BLaER1 (cell line): Measurements from ENCODE around the gene COL1A1.

Source experiments
- H3K27ac ChIP-seq: shearing (Covaris generic); formaldehyde crosslinking; 2 replicates; pipeline ENCODE4 v1.8.1; 2022
- H3K27me3 ChIP-seq: shearing (Covaris generic); formaldehyde crosslinking; 2 replicates; pipeline ENCODE4 v1.8.1; 2022
- H3K36me3 ChIP-seq: shearing (Covaris generic); formaldehyde crosslinking; 2 replicates; pipeline ENCODE4 v1.8.1; 2022
- H3K4me1 ChIP-seq: shearing (Covaris generic); formaldehyde crosslinking; 2 replicates; pipeline ENCODE4 v1.8.1; 2022
- H3K4me2 ChIP-seq: shearing (Covaris generic); formaldehyde crosslinking; 2 replicates; pipeline ENCODE4 v1.8.1; 2022
- H3K4me3 ChIP-seq: shearing (Covaris generic); formaldehyde crosslinking; 2 replicates; pipeline ENCODE4 v1.8.1; 2022
- H3K9ac ChIP-seq: shearing (Covaris generic); formaldehyde crosslinking; 2 replicates; pipeline ENCODE4 v1.8.1; 2022
- H3K9me3 ChIP-seq: shearing (Covaris generic); formaldehyde crosslinking; 2 replicates; pipeline ENCODE4 v1.8.1; 2022
- H4K20me1 ChIP-seq: shearing (Covaris generic); formaldehyde crosslinking; 2 replicates; pipeline ENCODE4 v1.8.1; 2022
- Cebpa-rat ChIP-seq: shearing (Covaris generic); IDR thresholded peaks from 2 replicates; pipeline ENCODE4 v1.8.1; 2022

COL1A1 gene

GRCh38 chr17:50150354-50151040 lies 50.9 kb downstream of the COL1A1 start, which contains the start of gene PPP1R9B:
PPP1R9B (minus strand) TSS chr17:50150677; CDS start chr17:50150513, 164 bp downstream.
- Histone ChIP-seq H3K27ac (peak within 1 kb of the TSS; percentile 98), H3K4me1 (peaks cover 58% of the 10 kb centered on the region)

DNA sequence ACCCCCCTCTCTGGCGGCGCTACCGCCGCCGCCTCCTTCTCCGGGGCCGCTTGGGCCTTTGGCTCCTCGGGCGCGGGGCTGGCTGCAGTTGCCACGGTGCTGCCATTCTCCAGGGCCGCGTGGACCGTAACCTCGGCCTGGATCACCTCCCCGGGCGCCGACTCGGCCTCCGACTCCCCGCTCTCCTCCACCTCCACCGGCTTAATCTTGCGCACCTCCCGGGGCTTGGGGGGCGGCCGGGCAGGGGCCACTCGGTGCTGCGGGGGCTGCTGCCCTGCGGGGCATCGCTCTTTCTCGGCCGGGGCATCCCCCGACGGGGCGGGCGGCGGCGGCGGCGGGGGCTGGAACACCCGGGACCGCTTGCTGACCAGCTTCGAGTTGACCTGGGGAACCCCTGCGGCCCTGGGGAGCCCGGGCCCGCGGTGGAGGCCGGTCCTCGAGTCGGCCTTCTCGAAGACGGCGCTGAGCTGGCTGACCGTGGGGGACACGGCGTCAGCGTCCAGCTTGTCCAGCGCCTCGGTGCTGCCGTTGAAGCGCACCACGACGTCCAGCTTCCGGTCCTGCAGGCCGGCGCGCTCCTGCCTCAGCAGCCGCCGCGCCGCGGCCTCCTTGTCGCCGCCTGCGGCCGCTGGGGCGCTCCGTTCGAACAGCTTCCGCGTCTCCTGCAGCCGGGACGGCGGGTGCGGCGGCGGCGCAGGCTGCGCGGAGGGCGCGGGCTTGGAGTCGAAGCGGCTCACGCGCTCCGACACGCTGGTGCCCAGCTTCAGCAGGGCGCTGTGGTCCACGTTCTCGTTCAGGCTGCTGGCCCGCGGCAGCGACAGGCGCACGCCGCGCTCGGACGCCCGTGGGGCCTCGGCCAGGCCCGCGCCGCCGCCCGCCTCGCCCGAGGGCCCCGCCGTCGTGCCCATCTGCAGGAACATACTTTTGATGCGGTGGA lies 51.7 kb downstream of the COL1A1 start:
- peaks cover 41% of the 10 kb centered on the region for H4K20me1 ChIP-seq
- H3K4me3 ChIP-seq, result peak overlapping the region; percentile 98
- H3K9ac ChIP-seq, result peak overlapping the region; percentile 98
- TF ChIP-seq Cebpa-rat, result no peak
- H3K27ac ChIP-seq, result peak overlapping the region; percentile 98
- peak overlapping the region; percentile 100 for H3K4me2 ChIP-seq
- H3K36me3 ChIP-seq, result peaks cover 19% of the 10 kb centered on the region
- H3K27me3 ChIP-seq, result no peaks in the 10 kb centered on the region
- no peaks in the 10 kb centered on the region for H3K9me3 ChIP-seq
- H3K4me1 ChIP-seq, result peaks cover 58% of the 10 kb centered on the region

More at GRCh38 chr17:50150354-50151040, 50.9 kb downstream of the COL1A1 start, which contains the start of gene PPP1R9B:
- H3K4me2 ChIP-seq, result peak within 1 kb of the TSS; percentile 100
- no peak for TF ChIP-seq Cebpa-rat
- H3K27me3 ChIP-seq, result no peaks in the 10 kb centered on the region
- peak within 1 kb of the TSS; percentile 98 for H3K9ac ChIP-seq
- H4K20me1 ChIP-seq, result peaks cover 33% of the 10 kb centered on the region
- peak within 1 kb of the TSS; percentile 98 for H3K4me3 ChIP-seq
- H3K9me3 ChIP-seq, result no peaks in the 10 kb centered on the region
- H3K36me3 ChIP-seq, result peaks cover 11% of the 10 kb centered on the region; the same call in 1 of the 2 replicates

DNA sequence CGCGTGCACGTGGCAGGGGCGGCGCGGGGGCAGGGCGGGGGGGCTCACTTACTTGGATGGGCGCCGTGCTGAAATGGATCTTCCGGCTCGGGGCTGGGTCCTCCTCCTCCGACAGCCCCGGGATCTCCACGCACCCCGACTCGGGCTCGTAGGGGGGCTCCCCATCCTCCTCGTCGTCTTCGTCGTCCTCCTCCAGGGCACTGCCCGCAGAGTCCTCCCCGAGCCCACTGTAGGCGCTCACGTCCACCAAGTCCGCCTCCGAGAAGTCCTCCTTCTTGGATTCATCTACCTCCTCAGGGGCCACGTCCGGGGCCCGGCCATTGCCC lies 52.4 kb downstream of the COL1A1 start:
- Histone ChIP-seq H3K4me3 (peak overlapping the region; percentile 98), H3K9me3 (no peaks in the 10 kb centered on the region), H3K27ac (peak overlapping the region; percentile 98), H3K27me3 (no peaks in the 10 kb centered on the region), H3K4me2 (peak overlapping the region; percentile 100), H3K9ac (peak overlapping the region; percentile 98), H3K4me1 (peaks cover 58% of the 10 kb centered on the region), H4K20me1 (peaks cover 47% of the 10 kb centered on the region), H3K36me3 (peaks cover 25% of the 10 kb centered on the region)
- TF ChIP-seq Cebpa-rat, result no peak

GRCh38 chr17:50148226-50149090 lies 53.0 kb downstream of the COL1A1 start:
- no peaks in the 10 kb centered on the region for H3K9me3 ChIP-seq
- H3K4me3 ChIP-seq, result peak overlapping the region; percentile 98
- no peak for TF ChIP-seq Cebpa-rat
- peaks cover 57% of the 10 kb centered on the region for H3K4me1 ChIP-seq
- H3K27me3 ChIP-seq, result no peaks in the 10 kb centered on the region
- peaks cover 31% of the 10 kb centered on the region for H3K36me3 ChIP-seq
- peak overlapping the region; percentile 100 for H3K4me2 ChIP-seq
- H4K20me1 ChIP-seq, result peaks cover 53% of the 10 kb centered on the region
- peak overlapping the region; percentile 98 for H3K9ac ChIP-seq
- peak overlapping the region; percentile 98 for H3K27ac ChIP-seq

DNA sequence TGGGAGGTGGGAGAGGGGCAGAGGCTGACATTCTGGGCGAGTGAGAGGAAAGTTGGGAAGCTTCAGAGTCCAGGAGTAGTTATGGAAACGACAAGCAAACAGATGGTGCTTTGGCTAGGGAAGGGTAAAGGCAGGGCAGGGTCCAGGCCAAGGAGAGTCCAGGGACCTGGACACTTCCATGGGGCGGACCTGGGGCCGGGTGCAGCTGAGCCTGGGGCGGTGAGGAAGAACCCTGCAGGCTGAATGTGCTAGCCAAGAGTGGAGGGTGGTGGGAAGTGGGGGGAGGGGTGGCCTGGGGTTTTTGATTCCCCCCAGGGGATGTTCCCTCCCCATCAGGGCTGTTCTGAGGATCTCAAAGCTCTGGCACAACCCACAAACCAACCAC lies 53.6 kb downstream of the COL1A1 start:
- H3K9ac ChIP-seq, result peak overlapping the region; percentile 98
- H3K27me3 ChIP-seq, result no peaks in the 10 kb centered on the region
- TF ChIP-seq Cebpa-rat, result no peak
- peak overlapping the region; percentile 98 for H3K27ac ChIP-seq
- H4K20me1 ChIP-seq, result peaks cover 59% of the 10 kb centered on the region
- H3K4me3 ChIP-seq, result peak overlapping the region; percentile 98
- H3K9me3 ChIP-seq, result no peaks in the 10 kb centered on the region
- peak overlapping the region; percentile 100 for H3K4me2 ChIP-seq
- peaks cover 55% of the 10 kb centered on the region for H3K4me1 ChIP-seq
- peaks cover 38% of the 10 kb centered on the region for H3K36me3 ChIP-seq

GRCh38 chr17:50146927-50147665 lies 54.3 kb downstream of the COL1A1 start:
- Histone ChIP-seq H3K4me1 (peaks cover 55% of the 10 kb centered on the region), H3K27me3 (no peaks in the 10 kb centered on the region), H3K9me3 (no peaks in the 10 kb centered on the region), H3K4me3 (peak overlapping the region; percentile 98), H3K36me3 (peaks cover 45% of the 10 kb centered on the region), H4K20me1 (peaks cover 67% of the 10 kb centered on the region), H3K27ac (peak overlapping the region; percentile 98), H3K9ac (peak overlapping the region; percentile 98), H3K4me2 (peak overlapping the region; percentile 100)
- no peak for TF ChIP-seq Cebpa-rat

GRCh38 chr17:50146230-50146926 lies 55.1 kb downstream of the COL1A1 start:
- H3K9me3 ChIP-seq, result no peaks in the 10 kb centered on the region
- H3K4me3 ChIP-seq, result peak overlapping the region; percentile 98
- peak overlapping the region; percentile 98 for H3K9ac ChIP-seq
- H3K27me3 ChIP-seq, result no peaks in the 10 kb centered on the region
- no peak for TF ChIP-seq Cebpa-rat
- peaks cover 74% of the 10 kb centered on the region for H4K20me1 ChIP-seq
- peak overlapping the region; percentile 100 for H3K4me2 ChIP-seq
- peaks cover 61% of the 10 kb centered on the region for H3K4me1 ChIP-seq
- peak overlapping the region; percentile 98 for H3K27ac ChIP-seq
- H3K36me3 ChIP-seq, result peaks cover 52% of the 10 kb centered on the region

DNA sequence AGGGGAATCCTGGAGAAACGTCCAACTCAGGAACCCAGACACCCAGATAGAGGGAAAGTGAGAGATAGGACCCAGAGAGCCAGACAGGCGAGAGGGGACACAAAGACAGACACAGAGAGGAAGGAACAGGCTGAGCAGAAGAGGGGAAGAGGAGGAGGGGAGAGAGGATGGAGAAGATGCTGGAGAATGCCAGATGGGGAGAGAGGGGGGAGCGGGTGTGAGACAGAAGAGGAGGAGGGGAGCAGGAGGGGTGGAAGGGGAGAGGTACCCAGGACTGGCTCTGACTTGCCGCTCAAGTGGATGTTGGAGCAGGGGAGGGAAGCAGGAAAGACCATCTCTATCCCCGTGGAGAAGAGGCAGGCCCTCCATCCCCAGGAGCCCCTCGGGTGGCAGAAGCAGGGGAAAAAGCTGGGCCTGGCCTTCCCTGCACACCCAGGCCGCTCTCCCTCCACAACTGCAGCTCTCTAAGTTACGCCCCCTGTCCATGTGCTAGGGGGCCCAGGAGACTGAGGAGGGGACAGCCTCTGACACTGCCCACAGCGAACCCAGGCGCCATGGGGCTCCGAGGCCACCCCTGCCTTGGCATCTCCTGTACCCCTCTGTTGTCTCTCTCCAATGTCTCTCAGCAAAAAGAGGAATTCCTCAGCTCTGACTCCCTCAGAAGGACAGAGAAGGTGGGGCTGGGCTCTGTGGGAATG lies 55.8 kb downstream of the COL1A1 start:
- peak overlapping the region; percentile 100 for H3K4me2 ChIP-seq
- H3K4me1 ChIP-seq, result peaks cover 68% of the 10 kb centered on the region
- H3K4me3 ChIP-seq, result peak overlapping the region; percentile 98
- no peak for TF ChIP-seq Cebpa-rat
- peak overlapping the region; percentile 98 for H3K9ac ChIP-seq
- peak overlapping the region; percentile 98 for H3K27ac ChIP-seq
- H4K20me1 ChIP-seq, result peaks cover 81% of the 10 kb centered on the region
- no peaks in the 10 kb centered on the region for H3K27me3 ChIP-seq
- peaks cover 59% of the 10 kb centered on the region for H3K36me3 ChIP-seq
- H3K9me3 ChIP-seq, result no peaks in the 10 kb centered on the region
